GM19324 (cell line): ENCODE results near the gene ADGRA1.
"Not testable (repeated sequence)": the region's sequence is repeated elsewhere in the genome, so short reads cannot be mapped to it uniquely, and the experiment has no call there.

ENCODE experiments used
- ATAC-seq: cut with Tn5 transposase; IDR thresholded peaks from one replicate; pipeline ENCODE4 v1.9.1; 2021; ENCODE audit warnings: mild to moderate bottlenecking, moderate library complexity; ENCODE audit not compliant: unreplicated experiment, low FRiP score

ADGRA1 gene

GRCh38 chr10:133087679-133088178 lies at the start of gene ADGRA1:
ADGRA1 (plus strand) TSS chr10:133087924; CDS start chr10:133088910, 986 bp downstream.
- no peak for ATAC-seq

GRCh38 chr10:133038036-133038823 lies 49.5 kb upstream of the ADGRA1 start:
- ATAC-seq, result no peak

GRCh38 chr10:133039107-133039802 lies 48.5 kb upstream of the ADGRA1 start:
- no peak for ATAC-seq

GRCh38 chr10:133039803-133040165 lies 47.9 kb upstream of the ADGRA1 start:
- no peak for ATAC-seq

GRCh38 chr10:133040198-133040597 lies 47.5 kb upstream of the ADGRA1 start:
- no peak for ATAC-seq

- no peak for ATAC-seq
Measured at GRCh38 chr10:133041101-133041500, 46.6 kb upstream of the ADGRA1 start.

- ATAC-seq, result no peak
Measured at GRCh38 chr10:133042061-133042460, 45.7 kb upstream of the ADGRA1 start.

- no peak for ATAC-seq
Measured at GRCh38 chr10:133042816-133043215, 44.9 kb upstream of the ADGRA1 start.

- ATAC-seq, result no peak
Measured at GRCh38 chr10:133043541-133044225, 44.0 kb upstream of the ADGRA1 start.

GRCh38 chr10:133044401-133044811 lies 43.3 kb upstream of the ADGRA1 start:
- no peak for ATAC-seq

GRCh38 chr10:133045556-133046389 lies 42.0 kb upstream of the ADGRA1 start:
- no peak for ATAC-seq

GRCh38 chr10:133046390-133046765 lies 41.3 kb upstream of the ADGRA1 start:
- no peak for ATAC-seq

GRCh38 chr10:133047526-133048123 lies 40.1 kb upstream of the ADGRA1 start:
- ATAC-seq, result no peak

- no peak for ATAC-seq
Measured at GRCh38 chr10:133048266-133048665, 39.5 kb upstream of the ADGRA1 start.

GRCh38 chr10:133048926-133049325 lies 38.8 kb upstream of the ADGRA1 start:
- no peak for ATAC-seq

GRCh38 chr10:133049639-133050038 lies 38.1 kb upstream of the ADGRA1 start:
- ATAC-seq, result no peak

GRCh38 chr10:133050371-133050770 lies 37.4 kb upstream of the ADGRA1 start:
- ATAC-seq, result no peak

GRCh38 chr10:133052076-133052475 lies 35.6 kb upstream of the ADGRA1 start:
- ATAC-seq, result no peak

GRCh38 chr10:133053527-133054133 lies 34.1 kb upstream of the ADGRA1 start:
- ATAC-seq, result not testable (repeated sequence)

- ATAC-seq, result no peak
Measured at GRCh38 chr10:133055470-133055869, 32.3 kb upstream of the ADGRA1 start.
